DND-41 (cell line): Measurements from ENCODE around the gene PSMC6.
A peak's percentile ranks its signal among the peaks of the same experiment; 100 is the strongest.

ENCODE experiments used
- ATAC-seq: fragments of 200-7000 bp; cut with Tn5 transposase; 3 replicates; pipeline ENCODE4 v1.9.1; 2021; ENCODE audit warnings: low read depth; ENCODE audit not compliant: insufficient read depth
- DNase-seq: peaks from one replicate; pipeline ENCODE4 v3.0.0-alpha.2; 2020
- H2AFZ ChIP-seq: 2 replicates; pipeline ENCODE4 v1.6.0; 2012; ENCODE audit warnings: low read depth, low read length
- H3K27ac ChIP-seq: 2 replicates; pipeline ENCODE4 v1.5.1; 2012; ENCODE audit warnings: low read length, inconsistent platforms
- H3K27me3 ChIP-seq: fragments of 200-600 bp; sonication (generic); 2 replicates; pipeline ENCODE4 v1.6.0; 2012; ENCODE audit warnings: low read length, mild to moderate bottlenecking, inconsistent platforms; ENCODE audit not compliant: insufficient read depth, poor library complexity
- H3K36me3 ChIP-seq: 2 replicates; pipeline ENCODE4 v1.5.1; 2012; ENCODE audit warnings: low read length, inconsistent platforms; ENCODE audit not compliant: insufficient read depth
- H3K4me1 ChIP-seq: 2 replicates; pipeline ENCODE4 v1.5.1; 2012; ENCODE audit warnings: mild to moderate bottlenecking, low read length; ENCODE audit not compliant: insufficient read depth
- H3K4me2 ChIP-seq: 2 replicates; pipeline ENCODE4 v1.6.0; 2012; ENCODE audit warnings: mild to moderate bottlenecking, moderate library complexity, low read length, inconsistent platforms; ENCODE audit not compliant: insufficient read depth
- H3K4me3 ChIP-seq, 2 experiments: fragments of 200-600 bp in 1 of 2; shearing (Covaris generic) in 1 of 2; 2 replicates each; pipeline ENCODE4 v1.5.1; 2012 to 2016; ENCODE audit warnings: inconsistent platforms in 2 of 2, low read length in 2 of 2, mild to moderate bottlenecking in 2 of 2, low read depth in 1 of 2, moderate library complexity in 1 of 2
- H3K79me2 ChIP-seq: 2 replicates; pipeline ENCODE4 v1.6.0; 2012; ENCODE audit warnings: low read length, inconsistent platforms; ENCODE audit not compliant: insufficient read depth
- H3K9ac ChIP-seq: 2 replicates; pipeline ENCODE4 v1.6.0; 2012; ENCODE audit warnings: low read depth, mild to moderate bottlenecking, inconsistent platforms, low read length, moderate library complexity
- H3K9me3 ChIP-seq: 2 replicates; pipeline ENCODE4 v1.5.1; 2012; ENCODE audit warnings: low read length, moderate library complexity, mild to moderate bottlenecking, inconsistent platforms; ENCODE audit not compliant: insufficient read depth, severe bottlenecking
- H4K20me1 ChIP-seq: 2 replicates; pipeline ENCODE4 v1.6.0; 2012; ENCODE audit warnings: low read length; ENCODE audit not compliant: insufficient read depth
- EZH2 ChIP-seq: IDR thresholded peaks from 3 replicates; pipeline ENCODE4 v1.6.1; 2012; ENCODE audit warnings: borderline replicate concordance, low read depth, mild to moderate bottlenecking, moderate library complexity, low read length, inconsistent platforms; ENCODE audit not compliant: severe bottlenecking
- TF ChIP-seq, protein P1 (sequence below): IDR thresholded peaks from 2 replicates; pipeline ENCODE4 v1.5.1; 2012; ENCODE audit warnings: borderline replicate concordance, low read length, moderate library complexity, mild to moderate bottlenecking; ENCODE audit not compliant: poor library complexity, severe bottlenecking; ENCODE audit errors: extremely low read depth

Gene PSMC6

DNA sequence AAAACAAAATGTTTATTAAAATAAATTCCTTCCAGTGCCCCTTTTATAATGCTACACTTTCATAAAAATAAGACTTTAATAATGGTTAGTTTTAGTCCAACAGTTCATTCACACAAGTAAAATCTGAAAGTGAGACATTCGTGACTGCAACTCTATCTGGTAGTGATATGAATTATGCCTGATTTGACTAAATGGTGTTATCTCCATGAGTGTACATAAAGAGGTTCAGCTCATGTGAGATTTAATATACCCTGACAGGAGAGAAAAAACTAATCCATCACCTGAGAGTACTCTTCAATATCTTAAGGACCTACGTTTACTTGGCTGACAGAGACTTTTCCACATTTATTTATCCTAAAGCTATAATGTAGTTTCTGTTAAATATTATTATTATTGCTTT is 45.7 kb upstream of the PSMC6 start:
- H2AFZ ChIP-seq, result no peak overlapping the region
- peaks cover 50% of the 10 kb centered on the region for H3K36me3 ChIP-seq
- no peaks in the 10 kb centered on the region for H4K20me1 ChIP-seq
- no peak overlapping the region for H3K4me3 ChIP-seq
- no peaks in the 10 kb centered on the region for H3K9me3 ChIP-seq
- ATAC-seq, result no peak
- no peak for DNase-seq
- no peaks in the 10 kb centered on the region for H3K79me2 ChIP-seq
- no peak overlapping the region for H3K27ac ChIP-seq
- H3K4me1 ChIP-seq, result no peaks in the 10 kb centered on the region
- H3K27me3 ChIP-seq, result no peaks in the 10 kb centered on the region
- no peak overlapping the region for H3K4me2 ChIP-seq
- no peak for TF ChIP-seq EZH2
- TF ChIP-seq, protein P1, sequence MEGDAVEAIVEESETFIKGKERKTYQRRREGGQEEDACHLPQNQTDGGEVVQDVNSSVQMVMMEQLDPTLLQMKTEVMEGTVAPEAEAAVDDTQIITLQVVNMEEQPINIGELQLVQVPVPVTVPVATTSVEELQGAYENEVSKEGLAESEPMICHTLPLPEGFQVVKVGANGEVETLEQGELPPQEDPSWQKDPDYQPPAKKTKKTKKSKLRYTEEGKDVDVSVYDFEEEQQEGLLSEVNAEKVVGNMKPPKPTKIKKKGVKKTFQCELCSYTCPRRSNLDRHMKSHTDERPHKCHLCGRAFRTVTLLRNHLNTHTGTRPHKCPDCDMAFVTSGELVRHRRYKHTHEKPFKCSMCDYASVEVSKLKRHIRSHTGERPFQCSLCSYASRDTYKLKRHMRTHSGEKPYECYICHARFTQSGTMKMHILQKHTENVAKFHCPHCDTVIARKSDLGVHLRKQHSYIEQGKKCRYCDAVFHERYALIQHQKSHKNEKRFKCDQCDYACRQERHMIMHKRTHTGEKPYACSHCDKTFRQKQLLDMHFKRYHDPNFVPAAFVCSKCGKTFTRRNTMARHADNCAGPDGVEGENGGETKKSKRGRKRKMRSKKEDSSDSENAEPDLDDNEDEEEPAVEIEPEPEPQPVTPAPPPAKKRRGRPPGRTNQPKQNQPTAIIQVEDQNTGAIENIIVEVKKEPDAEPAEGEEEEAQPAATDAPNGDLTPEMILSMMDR, result no peak
- no peak overlapping the region for H3K9ac ChIP-seq

DNA sequence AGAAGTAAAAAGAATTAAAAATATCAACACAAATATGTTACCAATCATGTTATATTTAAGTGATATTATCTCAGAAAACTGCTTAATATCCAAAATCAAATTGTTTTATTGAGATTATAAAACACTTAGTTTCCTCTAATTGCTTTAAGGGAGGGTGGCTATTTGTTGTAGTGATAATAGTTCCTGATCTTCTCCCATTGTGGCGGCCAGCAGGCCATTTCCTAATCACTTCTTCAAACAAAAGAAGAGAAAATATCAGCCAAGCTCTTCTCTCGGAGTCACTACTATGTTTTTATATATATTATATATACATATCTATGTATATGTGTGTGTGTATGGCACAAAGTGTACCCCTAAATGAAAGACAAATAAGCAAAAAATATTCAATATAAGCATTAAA is 43.1 kb upstream of the PSMC6 start:
- H2AFZ ChIP-seq, result no peak overlapping the region
- DNase-seq (no peak), ATAC-seq (no peak)
- H3K36me3 ChIP-seq, result peaks cover 45% of the 10 kb centered on the region
- H4K20me1 ChIP-seq, result no peaks in the 10 kb centered on the region
- no peak for TF ChIP-seq EZH2
- TF ChIP-seq, protein P1, result no peak
- H3K79me2 ChIP-seq, result no peaks in the 10 kb centered on the region
- H3K9ac ChIP-seq, result no peak overlapping the region
- H3K4me3 ChIP-seq, result no peak overlapping the region
- H3K9me3 ChIP-seq, result no peaks in the 10 kb centered on the region
- H3K27me3 ChIP-seq, result no peaks in the 10 kb centered on the region
- no peaks in the 10 kb centered on the region for H3K4me1 ChIP-seq
- H3K27ac ChIP-seq, result no peak overlapping the region
- no peak overlapping the region for H3K4me2 ChIP-seq

DNA sequence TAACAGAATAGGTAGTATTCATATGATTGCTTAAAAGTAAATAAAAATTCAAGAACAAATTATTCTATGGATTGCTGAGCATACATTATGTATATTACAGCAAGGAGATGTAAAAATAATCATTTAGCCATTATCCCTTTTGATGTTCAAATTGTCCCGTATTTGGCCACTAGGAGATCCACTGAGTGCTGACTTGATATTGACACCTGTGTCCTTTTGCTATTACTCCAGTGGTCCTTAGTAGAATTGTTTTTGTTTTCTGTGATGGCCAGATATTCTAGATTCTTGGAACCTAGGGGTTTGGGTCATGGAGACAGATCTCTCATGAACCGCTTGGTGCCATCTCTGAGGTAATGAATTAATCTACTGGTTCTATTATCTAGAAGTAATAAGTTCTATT is 28.4 kb upstream of the PSMC6 start:
- Histone ChIP-seq H4K20me1 (peaks cover 4% of the 10 kb centered on the region; the same call in 1 of the 2 replicates), H3K4me3 (no peak overlapping the region), H3K79me2 (peaks cover 16% of the 10 kb centered on the region), H3K36me3 (peaks cover 69% of the 10 kb centered on the region), H3K4me2 (no peak overlapping the region), H3K9ac (no peak overlapping the region), H3K27me3 (no peaks in the 10 kb centered on the region), H3K27ac (no peak overlapping the region), H2AFZ (no peak overlapping the region), H3K9me3 (no peaks in the 10 kb centered on the region), H3K4me1 (no peaks in the 10 kb centered on the region)
- no peak for TF ChIP-seq EZH2
- TF ChIP-seq, protein P1, result peak; percentile 47
- DNase-seq (no peak), ATAC-seq (peak; percentile 60; the same call in 1 of the 3 replicates)
